HG03439 (cell line): Measurements from ENCODE around the gene PPP1R36.
A peak's percentile ranks its signal among the peaks of the same experiment; 100 is the strongest.
"Not testable (repeated sequence)": the region's sequence is repeated elsewhere in the genome, so short reads cannot be mapped to it uniquely, and the experiment has no call there.

Source experiments
- ATAC-seq: cut with Tn5 transposase; IDR thresholded peaks from one replicate; pipeline ENCODE4 v1.9.1; 2021; ENCODE audit warnings: mild to moderate bottlenecking, moderate library complexity; ENCODE audit not compliant: unreplicated experiment

The PPP1R36 gene

DNA sequence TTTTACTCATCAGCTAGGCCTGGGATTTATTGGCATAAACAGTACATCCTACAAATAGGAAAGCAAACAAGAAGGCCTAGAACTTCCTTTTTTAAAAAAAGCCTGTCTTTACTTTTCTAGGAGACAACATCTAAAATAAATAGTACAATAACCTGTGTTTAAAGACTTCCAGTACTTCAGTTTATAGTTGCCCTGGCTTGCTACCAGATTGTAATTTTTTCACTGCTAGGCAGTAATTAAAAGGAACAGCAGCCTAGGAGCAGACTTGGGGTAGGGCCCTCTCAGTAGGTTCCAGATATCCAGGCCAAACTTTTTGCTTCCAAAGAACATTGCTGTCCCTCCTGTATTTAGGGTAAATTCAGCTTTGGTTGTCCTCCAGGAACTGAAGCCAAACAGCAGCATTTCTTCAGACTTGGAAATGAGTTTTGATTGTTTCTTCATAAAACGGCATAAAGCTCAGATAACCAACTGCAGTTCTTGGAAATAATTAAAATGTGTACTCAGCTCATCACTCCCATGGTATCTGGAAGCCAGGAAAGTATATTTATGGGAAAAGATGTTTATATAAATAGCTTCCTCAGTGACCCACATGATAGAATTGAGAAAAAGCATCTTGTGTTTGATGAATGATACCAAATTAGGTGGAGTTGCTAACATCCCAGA is 61.7 kb downstream of the PPP1R36 start:
- ATAC-seq = no peak

DNA sequence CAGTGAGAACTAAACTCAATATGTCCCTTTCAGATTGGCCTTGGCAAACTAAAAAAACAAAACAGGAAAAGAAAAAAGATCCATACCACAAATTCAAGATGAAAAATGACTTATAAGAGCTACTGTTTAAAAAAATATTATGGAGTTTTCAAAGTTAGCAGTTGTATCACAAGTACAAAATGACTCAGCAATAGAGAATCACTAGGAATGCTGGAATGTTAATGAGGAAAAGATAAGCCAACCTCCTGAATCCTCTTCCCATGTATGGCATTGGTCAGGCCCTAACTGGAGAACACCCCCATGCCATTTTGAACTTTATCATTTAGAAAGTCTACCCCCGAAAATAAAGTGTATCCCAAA is 62.2 kb downstream of the PPP1R36 start:
- ATAC-seq = no peak

- no peak for ATAC-seq
Measured at GRCh38 chr14:64612971-64613666, 63.4 kb downstream of the PPP1R36 start.

DNA sequence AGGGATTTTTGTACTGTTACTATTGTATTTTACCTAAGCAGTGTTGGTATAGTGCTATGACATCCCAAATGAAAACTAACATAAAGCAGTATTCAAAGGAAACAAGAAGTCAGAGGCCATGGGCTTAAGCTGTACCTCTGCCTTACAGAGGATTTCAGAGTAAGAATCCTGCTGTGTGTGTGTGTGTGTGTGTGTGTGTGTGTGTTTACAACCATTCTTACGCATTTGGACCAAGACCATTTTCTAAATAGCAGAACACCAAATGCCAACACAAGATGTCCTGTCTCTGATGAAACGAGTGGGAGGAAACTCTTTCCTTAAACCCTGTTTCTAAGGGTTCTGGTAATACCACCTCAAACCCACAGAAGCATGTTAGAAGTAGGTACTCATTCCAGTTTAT is 64.4 kb downstream of the PPP1R36 start:
- no peak for ATAC-seq

- ATAC-seq = no peak
Measured at GRCh38 chr14:64614805-64615391, 65.1 kb downstream of the PPP1R36 start.

- ATAC-seq = not testable (repeated sequence)
Measured at GRCh38 chr14:64617872-64618408, 68.2 kb downstream of the PPP1R36 start.

DNA sequence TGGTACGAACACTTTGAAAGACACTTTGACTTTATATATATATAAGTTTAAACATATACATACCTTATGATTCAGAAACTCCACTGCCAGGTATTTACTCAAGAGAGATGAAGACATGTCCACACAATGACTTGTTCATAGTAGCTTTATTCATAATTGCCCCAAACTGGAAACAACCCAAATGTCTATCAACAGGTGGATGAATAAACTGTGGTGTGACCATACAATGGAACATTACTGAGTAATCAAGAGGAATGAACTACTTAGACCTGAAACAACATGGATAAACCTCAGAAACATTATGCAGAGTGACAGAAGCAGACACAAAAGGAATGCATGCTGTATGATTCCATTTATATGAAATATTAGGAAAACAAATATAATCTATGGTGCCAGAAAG is 71.1 kb downstream of the PPP1R36 start:
- ATAC-seq = no peak

DNA sequence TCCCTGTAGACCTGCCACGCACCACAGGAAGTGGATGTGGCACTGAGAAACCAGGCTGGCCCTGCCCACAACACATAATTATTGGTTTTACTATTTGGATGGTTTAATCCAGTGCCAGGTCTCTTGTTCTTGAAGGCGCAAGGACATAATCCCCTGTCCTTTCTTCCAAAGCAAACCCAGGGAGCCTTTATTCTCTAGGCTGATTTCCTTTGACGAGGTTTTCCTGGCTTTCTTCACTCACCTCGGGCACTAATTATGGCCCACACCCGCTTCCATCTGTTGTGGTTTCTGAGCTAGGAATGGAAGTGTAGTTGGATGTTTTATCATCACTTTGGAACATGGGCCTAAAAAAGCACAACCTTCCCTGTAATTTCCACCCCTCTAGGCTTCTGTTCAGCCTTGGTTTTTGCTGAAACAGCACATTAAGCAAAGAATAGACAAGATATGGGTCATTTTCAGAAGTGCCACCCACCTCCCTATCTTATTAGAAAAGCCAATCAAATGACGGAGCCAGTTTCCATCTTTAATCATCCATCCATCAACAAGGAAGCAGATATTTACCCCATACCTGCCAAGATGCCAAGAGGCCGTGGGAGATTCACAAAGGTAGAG is 73.9 kb downstream of the PPP1R36 start:
- ATAC-seq = no peak

GRCh38 chr14:64625386-64626232 is 75.8 kb downstream of the PPP1R36 start:
- ATAC-seq = no peak

DNA sequence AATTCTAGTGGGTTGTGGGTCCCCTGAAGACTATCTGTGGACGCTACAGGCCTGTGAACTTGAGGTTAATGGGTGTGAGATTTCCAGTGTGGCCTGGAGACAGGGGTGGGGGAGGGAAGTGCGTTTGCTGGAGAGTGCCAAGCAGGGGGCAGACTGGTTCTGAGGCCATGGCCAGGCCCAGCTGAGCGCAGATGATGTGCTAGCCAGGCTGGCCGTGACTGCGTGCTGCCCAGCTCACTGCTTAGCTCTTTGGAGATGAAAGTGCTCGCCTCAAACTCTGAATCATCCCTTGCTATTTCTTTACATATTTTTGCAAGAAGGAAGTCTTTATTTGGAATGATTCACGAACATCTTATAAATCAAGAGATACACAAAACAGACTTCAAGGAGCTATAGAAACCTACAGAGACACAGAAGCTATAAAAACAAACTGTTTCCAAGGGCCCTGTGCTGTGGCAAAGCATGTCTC is 79.2 kb downstream of the PPP1R36 start:
- ATAC-seq = no peak

DNA sequence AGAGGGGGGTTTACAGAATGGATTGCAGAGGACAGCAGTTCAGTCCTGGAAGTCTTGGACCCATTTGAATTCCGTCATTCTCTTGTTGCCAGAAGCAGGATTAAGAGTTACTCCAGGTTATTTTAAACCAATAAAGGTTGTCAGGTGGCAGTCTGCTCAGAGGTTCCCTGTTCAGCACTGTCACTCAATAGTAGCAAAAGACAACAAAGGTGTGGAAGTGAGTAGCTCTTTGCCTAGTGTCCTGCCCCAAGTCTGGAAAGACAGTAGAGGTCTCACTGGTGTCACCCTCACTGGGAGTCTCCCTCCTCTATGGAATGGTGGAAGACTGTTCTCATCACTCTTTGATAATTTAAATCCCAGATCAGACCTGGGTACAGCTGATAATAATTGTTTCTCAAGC is 81.0 kb downstream of the PPP1R36 start:
- ATAC-seq = no peak

DNA sequence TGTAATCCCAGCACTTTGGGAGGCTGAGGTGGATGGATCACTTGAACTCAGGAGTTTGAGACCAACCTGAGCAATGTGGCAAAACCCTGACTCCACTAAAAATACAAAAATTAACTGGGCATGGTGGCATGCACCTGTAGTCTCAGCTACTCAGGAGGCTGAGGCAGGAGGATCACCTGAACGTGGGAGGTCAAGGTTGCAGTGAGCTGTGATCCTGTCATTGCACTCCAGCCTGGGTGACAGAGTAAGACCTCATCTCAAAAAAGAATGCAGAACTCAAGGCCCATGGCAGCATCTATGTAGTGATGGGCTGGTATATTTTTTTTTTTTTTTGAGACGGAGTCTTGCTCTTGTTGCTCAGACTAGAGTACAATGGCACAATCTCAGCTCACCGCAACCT is 81.5 kb downstream of the PPP1R36 start:
- not testable (repeated sequence) for ATAC-seq

- no peak for ATAC-seq
Measured at GRCh38 chr14:64632056-64632455, 82.3 kb downstream of the PPP1R36 start.

DNA sequence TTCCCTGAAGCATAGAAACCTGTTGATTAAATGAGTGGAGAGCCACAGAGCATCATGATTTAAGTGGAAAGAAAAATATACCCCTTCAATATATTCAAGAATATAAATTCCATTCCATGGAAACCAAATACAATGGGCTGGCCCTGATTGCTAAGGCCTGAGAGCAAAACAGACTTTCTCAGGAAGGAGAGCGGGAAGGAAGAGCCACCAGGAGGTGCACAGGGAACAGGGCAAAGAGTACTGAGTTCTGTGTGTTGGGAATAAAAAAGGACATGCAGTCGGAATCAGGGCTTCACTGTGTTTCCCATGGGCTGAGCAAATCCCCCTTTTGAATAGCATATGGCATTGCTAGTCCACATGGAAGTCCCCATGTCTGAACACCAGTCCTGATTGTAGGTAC is 84.8 kb downstream of the PPP1R36 start:
- no peak for ATAC-seq

- peak; percentile 70 for ATAC-seq
Measured at GRCh38 chr14:64636208-64636979, 86.6 kb downstream of the PPP1R36 start.

DNA sequence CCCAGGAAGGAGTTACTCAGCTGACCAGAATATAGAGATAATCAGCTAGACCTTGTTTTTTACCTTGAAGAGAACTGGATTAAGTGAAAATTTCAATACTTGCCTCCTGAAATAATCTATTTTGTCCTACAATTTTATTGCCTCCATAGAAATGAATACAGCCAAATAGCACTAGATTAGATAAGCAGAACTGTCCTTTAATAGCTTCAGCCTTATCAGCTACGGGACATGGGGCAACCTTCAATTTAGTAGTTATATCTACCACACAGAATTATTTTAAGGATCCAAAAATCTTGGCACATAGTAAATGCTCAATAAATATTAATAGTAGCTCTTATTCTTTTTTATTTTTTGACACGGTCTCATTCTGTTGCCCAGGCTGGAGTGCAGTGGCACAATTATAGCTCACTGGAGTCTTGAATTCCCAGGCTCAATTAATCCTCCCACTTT is 87.2 kb downstream of the PPP1R36 start:
- no peak for ATAC-seq

DNA sequence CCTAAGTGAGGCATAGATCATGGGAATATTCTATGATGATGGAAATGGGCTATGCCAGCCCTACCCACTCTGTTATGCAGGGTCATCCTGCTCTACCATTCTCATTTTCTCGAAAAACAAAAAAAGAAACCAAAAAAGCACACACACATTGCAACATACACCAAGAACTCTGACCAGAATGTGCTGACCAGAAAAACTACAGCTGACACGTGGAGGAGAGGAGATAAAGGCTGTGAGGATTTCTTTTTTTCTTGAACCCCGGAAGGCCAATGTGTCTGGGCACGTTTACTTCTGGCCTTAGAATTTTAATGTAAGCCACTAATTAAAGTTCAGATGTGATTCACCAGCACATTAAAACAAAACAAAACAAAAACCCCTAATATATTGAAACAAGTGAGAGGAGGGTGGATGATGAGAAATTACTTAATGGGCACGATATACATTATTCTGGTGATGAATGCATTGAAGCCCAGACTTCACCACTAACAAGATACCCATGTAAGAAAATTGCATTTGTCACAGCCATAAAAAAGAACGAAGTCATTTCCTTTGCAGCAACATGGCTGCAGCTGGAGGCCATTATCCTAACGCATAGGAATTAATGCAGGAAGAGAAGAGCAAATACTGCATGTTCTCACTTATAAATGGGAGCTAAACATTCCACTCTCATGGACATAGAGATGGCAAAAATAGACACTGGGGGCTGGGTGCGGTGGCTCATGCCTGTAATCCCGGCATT is 88.1 kb downstream of the PPP1R36 start:
- ATAC-seq = no peak

GRCh38 chr14:64638625-64639024 is 88.9 kb downstream of the PPP1R36 start:
- ATAC-seq = no peak
